KOPT-K1 (cell line): ENCODE data around the gene DRD2.

Experiments
- H3K27ac ChIP-seq: fragments of 200-600 bp; sonication (generic); 2 replicates; pipeline ENCODE4 v1.5.1; 2016; ENCODE audit warnings: antibody characterized with exemption, mild to moderate bottlenecking, low read depth, low read length; ENCODE audit not compliant: poor library complexity, severe bottlenecking
- H3K36me3 ChIP-seq: fragments of 200-600 bp; sonication (generic); 2 replicates; pipeline ENCODE4 v1.5.1; 2017; ENCODE audit warnings: antibody characterized with exemption, mild to moderate bottlenecking, low read length, moderate library complexity; ENCODE audit not compliant: insufficient read depth
- H3K9me3 ChIP-seq: fragments of 200-600 bp; sonication (generic); 2 replicates; pipeline ENCODE4 v1.5.1; 2017; ENCODE audit warnings: antibody characterized with exemption, low read length, mild to moderate bottlenecking; ENCODE audit not compliant: insufficient read depth, poor library complexity, severe bottlenecking

Gene DRD2

GRCh38 chr11:113407163-113407562 is 68.0 kb downstream of the DRD2 start:
- Histone ChIP-seq H3K9me3 (no peaks in the 10 kb centered on the region), H3K27ac (no peak overlapping the region), H3K36me3 (no peaks in the 10 kb centered on the region)

DNA sequence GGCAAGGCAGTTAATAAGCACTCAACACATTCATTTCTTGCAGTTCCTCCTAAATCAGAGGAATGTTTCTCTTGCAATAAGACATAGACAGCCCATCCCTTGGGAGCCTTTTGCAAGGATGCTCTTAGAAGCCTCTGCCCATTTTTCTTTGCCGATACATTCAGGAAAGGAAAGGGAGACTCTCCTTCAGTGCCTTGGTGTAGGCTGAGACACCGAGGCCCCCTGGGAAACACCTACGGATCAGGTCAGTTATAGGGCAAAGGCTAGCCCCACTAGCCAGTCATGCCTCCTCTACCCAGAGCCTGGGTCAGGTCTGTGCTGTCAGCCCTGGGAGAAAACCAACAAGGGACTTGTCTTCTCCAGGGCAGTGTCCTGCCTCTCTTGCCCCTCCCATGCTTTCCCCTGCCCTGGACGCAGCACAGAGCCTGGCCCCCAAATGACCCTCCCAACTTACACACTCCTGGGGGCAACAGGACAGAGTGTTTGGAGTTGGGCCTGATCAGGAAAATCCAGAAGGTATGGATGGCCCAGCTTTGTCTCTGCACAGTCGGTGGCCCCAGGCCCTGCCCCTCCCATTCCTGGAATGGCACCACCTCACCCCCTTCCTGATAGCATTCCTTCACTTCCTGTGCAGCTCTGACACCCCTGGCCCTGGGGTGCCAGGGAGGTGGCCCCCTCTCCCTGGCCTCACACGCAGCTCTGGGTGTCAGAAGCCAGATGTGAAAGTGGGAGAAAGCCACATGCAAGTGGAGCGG is 69.3 kb downstream of the DRD2 start:
- Histone ChIP-seq H3K36me3 (no peaks in the 10 kb centered on the region), H3K27ac (no peak overlapping the region), H3K9me3 (no peaks in the 10 kb centered on the region)

- H3K36me3 ChIP-seq = no peaks in the 10 kb centered on the region
- H3K9me3 ChIP-seq = no peaks in the 10 kb centered on the region
- H3K27ac ChIP-seq = no peak overlapping the region
Measured at GRCh38 chr11:113404859-113405430, 70.3 kb downstream of the DRD2 start.

- H3K27ac ChIP-seq = no peak overlapping the region
Measured at GRCh38 chr11:113401718-113402117, 73.5 kb downstream of the DRD2 start.

GRCh38 chr11:113400631-113401230 is 74.5 kb downstream of the DRD2 start:
- Histone ChIP-seq H3K36me3 (no peaks in the 10 kb centered on the region), H3K27ac (no peak overlapping the region), H3K9me3 (no peaks in the 10 kb centered on the region)

More at GRCh38 chr11:113401718-113402117, 73.5 kb downstream of the DRD2 start:
- Histone ChIP-seq H3K9me3 (no peaks in the 10 kb centered on the region), H3K36me3 (no peaks in the 10 kb centered on the region)

DNA sequence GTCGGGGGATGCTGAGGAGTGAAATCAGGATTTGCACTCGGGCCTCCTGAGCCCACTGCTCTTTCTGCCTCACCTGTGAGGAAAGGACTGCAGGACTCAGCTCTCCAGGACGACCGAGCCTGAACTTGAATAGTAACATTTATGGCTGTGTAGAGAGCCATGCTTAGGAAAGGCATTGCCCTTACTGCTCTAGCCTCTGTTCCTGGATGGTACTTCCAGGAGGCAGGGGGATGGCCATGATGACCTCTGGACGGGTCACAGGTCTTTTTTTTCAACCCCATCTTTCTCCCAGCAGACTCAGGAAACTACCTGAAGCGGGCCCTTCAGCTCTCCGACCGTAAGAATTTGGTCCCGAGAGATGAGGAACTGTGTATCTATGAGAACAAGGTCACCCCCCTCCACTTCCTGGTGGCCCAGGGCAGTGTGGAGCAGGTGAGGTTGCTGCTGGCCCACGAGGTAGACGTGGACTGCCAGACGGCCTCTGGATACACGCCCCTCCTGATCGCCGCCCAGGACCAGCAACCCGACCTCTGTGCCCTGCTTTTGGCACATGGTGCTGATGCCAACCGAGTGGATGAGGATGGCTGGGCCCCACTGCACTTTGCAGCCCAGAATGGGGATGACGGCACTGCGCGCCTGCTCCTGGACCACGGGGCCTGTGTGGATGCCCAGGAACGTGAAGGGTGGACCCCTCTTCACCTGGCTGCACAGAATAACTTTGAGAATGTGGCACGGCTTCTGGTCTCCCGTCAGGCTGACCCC is 76.3 kb downstream of the DRD2 start:
- H3K9me3 ChIP-seq = no peaks in the 10 kb centered on the region
- no peaks in the 10 kb centered on the region for H3K36me3 ChIP-seq
- no peak overlapping the region for H3K27ac ChIP-seq

- Histone ChIP-seq H3K36me3 (no peaks in the 10 kb centered on the region), H3K27ac (no peak overlapping the region), H3K9me3 (no peaks in the 10 kb centered on the region)
Measured at GRCh38 chr11:113397821-113398220, 77.4 kb downstream of the DRD2 start.

- Histone ChIP-seq H3K27ac (no peak overlapping the region), H3K9me3 (no peaks in the 10 kb centered on the region), H3K36me3 (no peaks in the 10 kb centered on the region)
Measured at GRCh38 chr11:113397212-113397611, 78.0 kb downstream of the DRD2 start.

DNA sequence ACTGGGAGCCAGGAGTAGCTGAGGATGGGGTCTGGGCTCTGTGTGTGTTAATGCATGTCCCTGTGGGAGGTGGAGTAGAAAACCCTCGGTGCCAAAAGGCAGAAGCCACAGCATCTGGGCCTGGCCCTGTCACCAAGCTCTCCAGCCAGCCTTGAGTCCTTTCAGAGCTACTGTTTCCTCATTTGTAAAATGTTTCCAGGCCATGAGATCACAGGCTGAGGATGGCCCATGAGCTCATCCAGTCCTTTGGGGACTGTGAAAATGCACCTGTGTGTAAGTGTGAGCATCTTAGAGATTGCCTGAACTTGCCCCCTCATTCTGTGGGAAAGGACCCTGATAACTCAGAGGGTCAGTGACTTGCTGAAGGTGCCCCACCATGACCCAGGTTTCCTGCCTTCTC is 78.5 kb downstream of the DRD2 start:
- Histone ChIP-seq H3K27ac (no peak overlapping the region), H3K9me3 (no peaks in the 10 kb centered on the region), H3K36me3 (no peaks in the 10 kb centered on the region)

DNA sequence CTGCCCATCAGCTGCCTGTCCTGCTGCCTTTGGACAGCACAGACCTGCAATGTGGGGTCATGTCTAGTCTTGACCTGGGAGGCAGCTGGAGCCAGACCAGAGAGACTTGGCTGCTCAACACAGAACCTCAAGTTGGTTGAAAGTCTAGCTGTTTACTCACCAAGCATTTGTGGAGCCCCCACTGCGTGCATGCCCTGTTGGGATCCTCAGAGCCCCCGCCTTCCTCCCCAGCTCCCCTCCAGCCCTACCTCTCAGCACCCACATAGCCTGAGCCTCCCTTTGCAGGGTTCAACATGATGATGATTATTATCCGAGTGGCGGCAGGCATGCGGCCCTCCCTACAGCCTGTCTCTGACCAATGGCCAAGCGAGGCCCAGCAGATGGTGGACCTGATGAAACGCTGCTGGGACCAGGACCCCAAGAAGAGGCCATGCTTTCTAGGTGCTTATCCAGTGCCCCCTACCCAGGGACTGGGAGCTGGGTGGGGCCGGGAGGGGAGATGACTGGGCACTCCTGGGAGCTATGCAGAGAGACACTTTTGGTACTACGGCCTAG is 79.3 kb downstream of the DRD2 start:
- Histone ChIP-seq H3K27ac (no peak overlapping the region), H3K9me3 (no peaks in the 10 kb centered on the region), H3K36me3 (no peaks in the 10 kb centered on the region)

DNA sequence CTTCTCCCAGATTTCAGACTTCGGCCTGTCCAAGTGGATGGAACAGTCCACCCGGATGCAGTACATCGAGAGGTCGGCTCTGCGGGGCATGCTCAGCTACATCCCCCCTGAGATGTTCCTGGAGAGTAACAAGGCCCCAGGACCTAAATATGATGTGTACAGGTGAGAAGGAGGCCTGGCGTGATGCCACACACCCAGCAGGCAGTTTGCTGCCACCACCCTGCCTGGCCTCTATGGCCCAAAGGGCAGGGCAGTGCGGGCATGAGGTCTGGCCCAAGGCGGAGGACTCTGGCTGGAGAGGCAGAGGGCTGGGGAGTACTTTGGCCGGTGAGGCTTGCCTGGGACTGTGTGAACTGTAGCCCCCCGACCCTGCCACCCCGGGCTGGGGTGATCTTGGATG is 80.3 kb downstream of the DRD2 start:
- no peak overlapping the region for H3K27ac ChIP-seq
- H3K9me3 ChIP-seq = no peaks in the 10 kb centered on the region
- no peaks in the 10 kb centered on the region for H3K36me3 ChIP-seq

- H3K27ac ChIP-seq = no peak overlapping the region
- H3K36me3 ChIP-seq = no peaks in the 10 kb centered on the region
- H3K9me3 ChIP-seq = no peaks in the 10 kb centered on the region
Measured at GRCh38 chr11:113393501-113393985, 81.7 kb downstream of the DRD2 start.

GRCh38 chr11:113392236-113392921 is 82.8 kb downstream of the DRD2 start:
- no peaks in the 10 kb centered on the region for H3K36me3 ChIP-seq
- H3K9me3 ChIP-seq = no peaks in the 10 kb centered on the region
- no peak overlapping the region for H3K27ac ChIP-seq

GRCh38 chr11:113389272-113389671 is 85.9 kb downstream of the DRD2 start:
- H3K36me3 ChIP-seq = no peaks in the 10 kb centered on the region

More at GRCh38 chr11:113389272-113389671, 85.9 kb downstream of the DRD2 start:
- Histone ChIP-seq H3K9me3 (no peaks in the 10 kb centered on the region), H3K27ac (no peak overlapping the region)
